Measurements from ENCODE around the gene AGBL1. TPM values are rescaled to one million over a fixed set of nuclear protein-coding genes. Genes with fewer than 3 reads are reported as not detected.
A peak's percentile ranks its signal among the peaks of the same experiment; 100 is the strongest.

AGBL1 gene
- total RNA-seq, 2 donors from 2014 or later, result not detected

DNA sequence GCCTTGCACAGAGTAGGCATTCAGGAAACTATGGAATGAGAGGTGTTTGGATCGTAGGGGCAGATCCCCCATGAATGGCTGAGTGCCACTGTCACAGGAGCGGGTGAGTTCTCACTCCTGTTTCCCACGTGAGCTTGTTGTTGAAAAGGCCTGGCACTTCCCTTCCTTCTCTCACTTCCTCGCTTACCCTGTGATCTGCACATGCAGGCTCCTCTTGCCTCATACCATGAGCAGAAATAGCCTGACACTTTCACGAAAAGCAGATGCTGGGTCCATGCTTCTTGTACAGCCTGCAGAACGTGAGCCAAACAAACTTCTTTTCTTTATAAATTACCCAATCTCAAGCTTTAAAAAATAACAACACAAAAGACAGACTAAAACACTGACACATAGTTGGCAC is 55.4 kb downstream of the AGBL1 start:
- Mint-ChIP-seq H3K9me3 (no peaks in the 10 kb centered on the region), H3K36me3 (no peaks in the 10 kb centered on the region), H3K27ac (no peak overlapping the region)
- DNase-seq (ENCODE audit: low spot score in 2 of 2) (no peak), ATAC-seq (no peak)

- no peaks in the 10 kb centered on the region for H3K9me3 Mint-ChIP-seq
- H3K36me3 Mint-ChIP-seq, result no peaks in the 10 kb centered on the region
- DNase-seq (ENCODE audit: low spot score in 2 of 2) (no peak), ATAC-seq (no peak)
- no peak overlapping the region for H3K27ac Mint-ChIP-seq
These were observed 57.2 kb downstream of the AGBL1 start for GRCh38 chr15:86136861-86137260.

DNA sequence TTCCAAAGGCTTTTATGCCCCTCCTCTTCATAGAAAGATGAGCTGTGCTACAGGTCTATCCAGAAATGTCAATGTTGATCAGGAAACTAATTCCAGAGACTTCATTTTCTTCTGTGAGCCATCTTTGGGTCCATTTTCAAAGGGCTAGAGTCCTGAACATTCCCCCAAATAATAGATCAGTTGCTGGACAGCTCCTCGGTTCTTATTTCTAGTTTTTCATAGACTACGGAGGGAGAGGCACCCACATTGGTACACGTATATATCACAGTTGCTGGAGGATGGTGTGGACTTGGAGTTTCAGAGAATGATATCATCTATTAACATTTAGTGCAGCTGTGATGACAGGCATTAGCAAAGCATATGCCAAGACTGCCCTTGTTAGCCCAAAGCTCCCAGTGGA is 59.1 kb downstream of the AGBL1 start:
- no peak for ATAC-seq
- no peaks in the 10 kb centered on the region for H3K36me3 Mint-ChIP-seq
- DNase-seq (ENCODE audit: low spot score in 2 of 2), result no peak
- no peak overlapping the region for H3K27ac Mint-ChIP-seq
- H3K9me3 Mint-ChIP-seq, result no peaks in the 10 kb centered on the region

GRCh38 chr15:86139828-86140227 is 60.2 kb downstream of the AGBL1 start:
- Mint-ChIP-seq H3K9me3 (no peaks in the 10 kb centered on the region), H3K36me3 (no peaks in the 10 kb centered on the region), H3K27ac (no peak overlapping the region)
- no peak for ATAC-seq
- DNase-seq (ENCODE audit: low spot score in 2 of 2), result peak in 1 of 2 donors; percentile 41

- Mint-ChIP-seq H3K36me3 (peaks cover 4 to 11% of the 10 kb centered on the region in 2 donors), H3K27ac (no peak overlapping the region), H3K9me3 (peaks cover 6 to 9% of the 10 kb centered on the region in 2 donors)
- ATAC-seq (no peak), DNase-seq (ENCODE audit: low spot score in 2 of 2) (no peak)
These were observed 75.0 kb downstream of the AGBL1 start for GRCh38 chr15:86154705-86155104.

DNA sequence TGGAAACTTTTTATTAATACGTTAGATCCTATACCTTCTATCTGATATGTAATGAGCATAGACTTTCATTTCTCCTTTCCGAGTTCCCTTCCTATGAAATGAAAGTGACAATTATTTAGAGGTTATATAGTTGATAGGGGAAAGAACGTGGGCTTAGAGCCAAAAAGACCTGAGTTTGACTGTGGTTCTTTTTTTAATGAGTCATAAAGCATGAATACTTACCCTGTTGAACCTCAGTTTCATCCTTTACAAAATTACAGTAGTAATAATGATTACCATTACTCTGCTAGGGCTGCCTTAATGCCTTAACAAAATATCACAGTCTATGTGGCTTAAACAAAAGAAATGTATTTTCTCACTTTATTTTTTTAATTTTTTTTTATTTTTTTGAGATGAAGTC is 75.9 kb downstream of the AGBL1 start:
- ATAC-seq (peak in 1 of 2 donors; percentile 32), DNase-seq (ENCODE audit: low spot score in 2 of 2) (no peak)
- Mint-ChIP-seq H3K27ac (no peak overlapping the region), H3K36me3 (peaks cover 0 to 2% of the 10 kb centered on the region in 2 donors), H3K9me3 (peaks cover 0 to 3% of the 10 kb centered on the region in 2 donors)

GRCh38 chr15:86157606-86158293 is 78.1 kb downstream of the AGBL1 start:
- no peak overlapping the region for H3K27ac Mint-ChIP-seq
- H3K9me3 Mint-ChIP-seq, result peaks cover 0 to 6% of the 10 kb centered on the region in 2 donors
- DNase-seq (ENCODE audit: low spot score in 2 of 2) (no peak), ATAC-seq (no peak)
- H3K36me3 Mint-ChIP-seq, result no peaks in the 10 kb centered on the region

- Mint-ChIP-seq H3K36me3 (no peaks in the 10 kb centered on the region), H3K9me3 (peaks cover 0 to 4% of the 10 kb centered on the region in 2 donors), H3K27ac (no peak overlapping the region)
- ATAC-seq (no peak), DNase-seq (ENCODE audit: low spot score in 2 of 2) (no peak)
These were observed 79.8 kb downstream of the AGBL1 start for GRCh38 chr15:86159468-86159867.

DNA sequence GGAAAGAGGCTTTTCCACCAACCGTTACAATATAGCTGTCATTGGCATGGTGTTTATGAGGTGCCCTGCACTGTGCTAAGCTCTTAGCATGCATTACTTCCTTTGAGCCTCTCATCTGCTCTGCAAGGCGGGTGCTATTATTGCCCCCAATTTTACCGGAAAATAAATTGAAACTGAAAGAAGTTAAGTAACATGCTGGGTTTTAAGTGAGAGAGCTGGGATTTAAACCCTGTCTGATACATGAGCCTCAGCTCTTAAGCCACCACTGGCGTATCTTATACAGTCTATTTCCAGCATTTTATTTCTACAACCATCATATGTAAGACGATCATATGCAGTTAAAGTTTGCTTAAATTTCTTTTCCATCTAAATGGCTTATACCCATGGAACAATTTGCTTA is 81.6 kb downstream of the AGBL1 start:
- Mint-ChIP-seq H3K27ac (no peak overlapping the region), H3K36me3 (no peaks in the 10 kb centered on the region), H3K9me3 (peaks cover 0 to 4% of the 10 kb centered on the region in 2 donors)
- ATAC-seq, result no peak
- DNase-seq (ENCODE audit: low spot score in 2 of 2), result no peak

DNA sequence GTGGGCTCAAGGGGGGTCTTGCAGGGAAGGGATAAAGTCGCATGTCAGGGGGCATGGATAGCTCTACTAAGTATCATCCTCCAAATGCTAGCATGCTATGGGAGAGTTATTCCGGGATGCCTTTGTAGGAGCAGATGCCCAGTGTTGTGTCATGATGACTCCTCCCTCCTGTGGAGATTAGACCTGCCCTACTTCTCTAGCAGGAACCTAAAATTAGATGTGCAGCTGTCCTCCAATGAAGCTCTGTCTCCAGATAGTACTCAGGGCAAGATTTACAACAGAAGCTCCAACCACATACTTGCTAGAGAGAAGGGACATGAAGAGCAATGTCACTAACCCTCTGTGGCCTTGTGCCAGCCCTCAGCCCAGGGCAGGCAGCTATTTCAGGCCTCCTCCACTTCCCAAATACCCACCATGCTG is 82.5 kb downstream of the AGBL1 start:
- ATAC-seq (no peak), DNase-seq (ENCODE audit: low spot score in 2 of 2) (no peak)
- H3K27ac Mint-ChIP-seq, result no peak overlapping the region
- no peaks in the 10 kb centered on the region for H3K36me3 Mint-ChIP-seq
- H3K9me3 Mint-ChIP-seq, result peaks cover 0 to 4% of the 10 kb centered on the region in 2 donors

DNA sequence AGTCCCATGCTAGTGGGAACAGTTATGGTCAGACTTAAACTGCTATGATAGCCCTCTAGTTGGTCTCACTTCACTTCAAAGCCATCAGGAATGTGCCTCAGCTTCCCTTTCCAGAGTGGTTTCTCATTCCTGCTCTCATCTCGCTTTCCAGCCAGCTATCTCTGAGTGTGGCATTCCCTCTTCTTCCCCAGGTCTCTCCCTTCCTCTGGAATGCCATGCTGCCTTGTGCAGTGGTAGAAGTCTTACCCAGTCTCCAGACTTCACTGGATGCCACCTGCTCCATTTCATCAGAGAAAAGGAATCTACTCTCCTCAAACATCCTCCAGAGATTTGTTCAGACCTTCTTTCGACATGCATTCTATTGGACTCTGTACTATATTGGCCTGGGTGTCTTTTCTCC is 83.0 kb downstream of the AGBL1 start:
- DNase-seq (ENCODE audit: low spot score in 2 of 2), result no peak
- H3K9me3 Mint-ChIP-seq, result peaks cover 0 to 4% of the 10 kb centered on the region in 2 donors
- no peak overlapping the region for H3K27ac Mint-ChIP-seq
- H3K36me3 Mint-ChIP-seq, result no peaks in the 10 kb centered on the region
- ATAC-seq, result no peak

- Mint-ChIP-seq H3K36me3 (no peaks in the 10 kb centered on the region), H3K9me3 (peaks cover 0 to 4% of the 10 kb centered on the region in 2 donors), H3K27ac (no peak overlapping the region)
- DNase-seq (ENCODE audit: low spot score in 2 of 2) (no peak), ATAC-seq (no peak)
These were observed 84.1 kb downstream of the AGBL1 start for GRCh38 chr15:86163816-86164215.

GRCh38 chr15:86164232-86164898 is 84.7 kb downstream of the AGBL1 start:
- DNase-seq (ENCODE audit: low spot score in 2 of 2), result no peak
- peak overlapping the region in 1 of 2 donors; percentile 53 for H3K27ac Mint-ChIP-seq
- peaks cover 0 to 4% of the 10 kb centered on the region in 2 donors for H3K9me3 Mint-ChIP-seq
- no peaks in the 10 kb centered on the region for H3K36me3 Mint-ChIP-seq
- ATAC-seq, result no peak

GRCh38 chr15:86165265-86166211 is 85.9 kb downstream of the AGBL1 start:
- H3K36me3 Mint-ChIP-seq, result no peaks in the 10 kb centered on the region
- ATAC-seq, result no peak
- H3K9me3 Mint-ChIP-seq, result peaks cover 0 to 4% of the 10 kb centered on the region in 2 donors
- no peak for DNase-seq (ENCODE audit: low spot score in 2 of 2)
- H3K27ac Mint-ChIP-seq, result no peak overlapping the region

- DNase-seq (ENCODE audit: low spot score in 2 of 2) (no peak), ATAC-seq (no peak)
- Mint-ChIP-seq H3K27ac (no peak overlapping the region), H3K9me3 (peaks cover 0 to under 1% of the 10 kb centered on the region in 2 donors), H3K36me3 (no peaks in the 10 kb centered on the region)
These were observed 88.2 kb downstream of the AGBL1 start for GRCh38 chr15:86167841-86168240.

DNA sequence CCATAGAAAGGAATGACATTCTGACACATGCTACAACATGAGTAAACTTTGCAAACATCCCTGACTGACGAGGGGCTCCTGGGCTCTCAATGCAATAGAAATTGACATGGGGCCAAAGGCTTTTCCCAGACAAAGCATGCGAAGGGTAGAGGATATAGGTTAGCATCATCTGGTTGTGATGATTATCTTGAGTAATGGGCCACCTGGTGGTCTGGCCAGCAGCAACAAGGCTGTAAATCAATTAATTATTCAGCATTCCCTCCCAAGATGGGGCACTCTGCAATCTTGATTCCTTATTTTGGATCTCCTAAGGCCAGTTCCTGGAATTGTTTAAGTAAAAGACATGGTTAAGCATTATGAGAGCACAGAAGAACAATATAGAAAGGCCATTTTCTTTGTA is 99.2 kb downstream of the AGBL1 start:
- Mint-ChIP-seq H3K36me3 (peaks cover 0 to 5% of the 10 kb centered on the region in 2 donors), H3K27ac (no peak overlapping the region), H3K9me3 (peaks cover 12 to 13% of the 10 kb centered on the region in 2 donors)
- ATAC-seq, result no peak
- DNase-seq (ENCODE audit: low spot score in 2 of 2), result no peak
